Activated T-cell treated with anti-CD3 and anti-CD28 coated beads for 24 hours (primary cell): Measurements from ENCODE around the gene TSPAN18.

Experiments used
- DNase-seq: peaks from one replicate; pipeline ENCODE4 v3.0.0-alpha.2; 2020; ENCODE audit warnings: low read depth

The TSPAN18 gene

DNA sequence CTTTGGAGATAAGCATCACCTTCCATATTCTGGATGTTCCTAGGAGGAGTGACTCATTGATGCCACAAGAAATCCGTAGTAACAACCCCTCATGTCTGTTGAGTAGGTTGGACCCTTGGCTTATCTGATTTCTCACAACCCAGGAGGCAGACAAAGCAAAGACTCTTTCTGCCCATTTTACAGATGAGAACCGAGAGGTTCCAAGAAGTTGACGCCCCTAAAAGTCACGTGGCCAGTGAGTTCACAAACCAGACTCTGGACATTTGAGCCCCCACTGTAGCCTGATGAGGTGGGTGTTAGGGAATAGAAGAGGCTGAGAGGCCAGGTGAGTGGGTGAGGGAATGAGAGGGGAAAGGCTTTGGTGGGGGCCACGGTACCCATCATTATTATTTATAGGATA is 70.3 kb downstream of the TSPAN18 start:
- DNase-seq = no peak

GRCh38 chr11:44797886-44798606 is 71.3 kb downstream of the TSPAN18 start:
- DNase-seq = no peak

DNA sequence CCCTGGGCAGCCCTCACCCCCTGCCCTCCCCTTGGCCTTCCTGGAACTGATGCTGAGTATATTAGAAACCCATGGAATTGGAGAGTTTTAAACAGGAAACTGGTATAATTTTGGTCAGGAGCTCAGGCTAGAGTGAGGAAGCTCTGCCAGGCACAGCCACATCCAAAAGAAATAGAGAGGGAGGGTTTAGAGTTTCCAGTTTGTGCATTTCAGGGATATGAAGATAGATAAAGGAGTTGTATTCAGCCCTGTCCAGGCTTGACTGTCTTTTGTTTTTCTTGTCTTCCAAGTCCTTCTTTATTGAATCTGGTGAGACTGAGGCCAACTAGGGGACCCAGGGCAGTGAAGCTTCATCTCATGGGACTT is 71.8 kb downstream of the TSPAN18 start:
- DNase-seq = no peak

DNA sequence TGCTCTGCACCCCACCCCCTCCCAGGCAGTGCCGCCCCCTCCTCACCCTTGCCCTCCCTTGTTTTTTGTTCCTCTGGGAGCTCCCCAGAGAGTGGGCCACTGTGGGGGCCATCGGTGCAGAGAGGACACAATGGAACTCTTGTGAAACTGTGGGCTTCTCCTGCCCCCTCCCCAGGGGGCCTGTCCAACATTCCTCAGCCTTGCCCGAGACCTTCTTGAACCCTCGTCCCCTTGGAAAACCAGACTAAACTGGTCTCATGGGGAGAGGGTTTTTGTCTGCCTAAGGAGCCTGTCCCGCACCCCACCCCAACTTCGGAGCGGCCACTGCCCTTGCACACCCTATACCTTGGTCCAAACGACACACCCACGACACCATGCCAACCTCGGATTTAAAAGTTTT is 72.2 kb downstream of the TSPAN18 start:
- DNase-seq = no peak

- no peak for DNase-seq
Measured at GRCh38 chr11:44802347-44802746, 75.6 kb downstream of the TSPAN18 start.

GRCh38 chr11:44803009-44803408 is 76.2 kb downstream of the TSPAN18 start:
- no peak for DNase-seq

- no peak for DNase-seq
Measured at GRCh38 chr11:44804449-44805437, 78.0 kb downstream of the TSPAN18 start.

DNA sequence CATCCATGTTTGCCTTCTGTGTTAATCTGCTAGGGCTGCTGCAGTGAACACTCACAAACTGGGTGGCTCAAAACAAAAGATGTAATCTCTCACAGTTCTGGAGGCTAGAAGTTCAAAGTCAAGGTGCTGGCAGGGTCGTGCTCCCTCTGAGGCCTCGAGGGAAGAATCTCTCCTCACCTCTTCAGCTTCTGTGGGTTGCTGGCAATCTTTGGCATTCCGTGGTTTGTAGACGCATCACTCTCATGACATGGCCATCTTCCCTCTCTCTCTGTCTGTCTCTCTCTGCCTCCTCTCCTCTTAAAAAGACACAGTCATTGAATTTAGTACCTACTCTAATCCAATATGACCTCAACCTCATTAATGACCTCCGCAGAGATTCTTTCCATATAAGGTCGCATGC is 78.8 kb downstream of the TSPAN18 start:
- DNase-seq = no peak

- no peak for DNase-seq
Measured at GRCh38 chr11:44808053-44808753, 81.4 kb downstream of the TSPAN18 start.

DNA sequence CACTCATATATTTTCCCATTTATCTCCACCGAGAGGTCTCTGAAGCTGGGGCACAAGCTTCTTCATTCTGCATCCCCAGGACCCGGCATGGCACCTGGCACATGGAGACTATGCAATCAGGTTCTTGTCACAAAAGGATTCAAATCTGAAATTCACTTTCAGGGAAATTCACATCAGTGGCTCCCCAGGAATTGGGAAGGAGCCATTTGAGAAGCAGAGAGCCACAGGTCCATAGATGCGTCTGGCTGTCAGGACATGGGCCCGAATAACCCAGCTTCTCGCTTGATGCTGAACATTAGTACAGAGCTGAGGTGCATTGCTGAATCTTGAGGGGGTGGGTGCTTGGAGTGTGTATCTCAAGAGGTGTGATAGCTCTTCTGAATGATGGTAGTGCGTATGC is 82.5 kb downstream of the TSPAN18 start:
- DNase-seq = no peak

GRCh38 chr11:44811841-44812448 is 85.2 kb downstream of the TSPAN18 start:
- no peak for DNase-seq

- DNase-seq = no peak
Measured at GRCh38 chr11:44812971-44813370, 86.2 kb downstream of the TSPAN18 start.

DNA sequence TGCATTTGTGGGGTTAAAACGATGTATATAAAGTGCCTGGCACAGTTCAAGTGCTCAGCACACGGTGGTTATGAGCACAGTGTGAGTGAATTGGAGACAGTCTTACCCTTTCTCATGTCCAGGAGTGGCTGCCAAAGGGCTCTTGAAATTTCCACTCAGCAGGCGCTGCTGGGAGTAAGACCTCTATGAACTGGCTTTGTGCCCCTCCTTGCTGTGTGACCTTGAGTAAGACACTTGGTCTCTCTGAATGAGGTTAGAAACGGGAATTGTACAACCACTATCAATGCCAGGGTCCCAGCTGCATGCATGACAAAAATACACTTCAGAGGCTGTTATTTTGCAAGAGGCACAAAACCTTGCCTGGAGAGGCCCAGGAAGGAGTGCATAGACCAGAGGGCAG is 86.6 kb downstream of the TSPAN18 start:
- DNase-seq = no peak

- DNase-seq = no peak
Measured at GRCh38 chr11:44814881-44815592, 88.3 kb downstream of the TSPAN18 start.

DNA sequence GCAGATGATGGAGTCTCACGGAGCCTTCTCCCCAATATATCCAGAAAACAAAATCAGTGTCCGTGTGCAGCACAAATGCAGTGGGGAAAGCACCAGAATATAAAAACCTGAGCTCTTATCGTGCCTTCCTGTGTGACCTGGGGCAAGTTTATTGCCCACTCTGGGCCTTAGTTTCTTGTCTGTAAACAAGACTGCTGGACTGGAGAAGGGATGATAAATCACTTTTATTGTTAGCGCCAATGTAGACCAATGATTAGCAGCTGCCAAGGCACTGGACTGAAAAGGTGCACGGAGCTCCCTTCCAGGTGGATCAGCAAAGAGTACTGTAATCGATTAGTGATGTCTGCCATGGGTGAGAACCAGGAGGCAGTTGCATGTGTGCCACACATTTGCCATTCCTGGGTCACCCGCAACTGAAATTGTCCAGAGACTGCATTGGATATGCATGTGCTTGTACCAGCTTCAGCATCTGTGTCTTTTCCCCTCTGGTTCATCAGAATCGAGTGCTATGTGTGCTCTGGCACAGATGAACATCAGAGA is 89.2 kb downstream of the TSPAN18 start:
- DNase-seq = no peak

GRCh38 chr11:44816761-44817160 is 90.0 kb downstream of the TSPAN18 start:
- no peak for DNase-seq

DNA sequence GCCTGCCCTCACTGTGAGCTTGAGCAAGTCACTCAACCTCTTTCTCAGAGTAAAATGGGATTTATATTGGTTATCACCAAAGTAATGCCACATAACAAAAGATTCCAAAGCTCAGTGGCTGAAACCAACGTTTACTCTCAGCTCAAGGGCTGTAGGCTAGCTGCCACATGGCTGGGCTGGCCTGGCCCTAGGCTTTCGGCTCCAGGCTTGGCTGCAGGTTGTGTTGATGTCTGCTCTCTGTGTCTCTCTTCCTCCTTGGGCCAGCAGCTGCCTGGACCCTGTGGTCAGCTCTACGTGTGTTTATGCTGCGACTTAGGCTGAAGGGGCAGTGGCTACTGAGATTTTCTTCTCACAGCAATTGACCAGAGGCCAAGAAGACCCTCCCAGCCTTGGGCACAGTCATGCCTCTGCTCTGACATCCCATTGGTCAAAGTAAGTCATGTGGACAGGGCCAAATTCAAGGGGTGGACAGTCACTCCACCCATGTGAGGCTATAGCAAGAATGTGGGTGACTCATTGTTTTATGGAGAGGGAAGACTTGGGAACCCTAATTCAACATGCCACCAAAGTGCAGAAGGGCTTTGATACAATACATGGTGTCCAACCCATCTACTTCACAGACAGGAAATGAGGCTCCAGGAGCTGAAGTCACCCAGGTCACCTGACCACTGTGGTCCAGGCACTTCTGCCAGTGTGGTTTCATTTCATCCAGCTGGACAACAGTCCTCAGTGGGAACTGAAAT is 90.6 kb downstream of the TSPAN18 start:
- DNase-seq = no peak

GRCh38 chr11:44818110-44818509 is 91.3 kb downstream of the TSPAN18 start:
- DNase-seq = no peak

- DNase-seq = no peak
Measured at GRCh38 chr11:44819346-44819745, 92.6 kb downstream of the TSPAN18 start.

DNA sequence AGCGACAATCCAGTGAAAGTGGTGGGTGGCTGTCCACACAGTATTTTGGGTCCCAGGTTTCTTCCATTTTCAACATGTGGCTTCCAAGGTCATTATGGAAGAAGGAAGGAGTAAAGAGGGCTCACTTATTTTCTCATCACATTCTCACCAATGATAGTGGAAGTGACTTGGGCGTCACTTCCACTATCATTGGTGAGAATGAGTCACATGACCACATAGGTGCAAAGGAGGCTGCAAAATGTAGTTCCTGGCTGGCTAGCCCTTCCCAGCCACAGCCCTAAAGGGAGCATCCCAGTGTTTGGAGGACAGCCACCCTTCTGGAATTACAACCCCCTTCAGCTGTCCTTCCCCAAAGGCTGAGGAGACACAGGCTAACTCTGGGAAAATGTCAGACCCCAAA is 95.6 kb downstream of the TSPAN18 start:
- DNase-seq = no peak

DNA sequence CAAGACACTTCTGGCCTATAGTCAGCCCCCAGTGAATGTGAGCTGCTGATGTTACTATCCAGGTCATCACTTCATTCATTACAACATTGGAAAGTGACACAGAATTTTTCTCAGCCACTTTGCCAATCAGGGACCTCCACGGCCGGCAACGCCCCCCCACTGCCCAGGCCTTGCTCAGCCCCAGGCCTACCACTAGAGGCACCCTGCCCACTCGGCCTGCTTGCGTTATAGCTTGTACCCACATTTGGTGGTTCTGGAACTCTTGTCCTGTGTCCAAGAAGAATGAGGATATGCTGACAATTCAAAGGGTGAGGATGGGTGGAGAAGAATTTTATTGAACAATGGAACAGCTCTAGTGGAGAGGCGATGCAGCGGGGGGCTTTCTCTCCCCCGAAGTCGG is 96.2 kb downstream of the TSPAN18 start:
- no peak for DNase-seq
